ENCODE results near the gene NFYB.

NFYB gene

DNA sequence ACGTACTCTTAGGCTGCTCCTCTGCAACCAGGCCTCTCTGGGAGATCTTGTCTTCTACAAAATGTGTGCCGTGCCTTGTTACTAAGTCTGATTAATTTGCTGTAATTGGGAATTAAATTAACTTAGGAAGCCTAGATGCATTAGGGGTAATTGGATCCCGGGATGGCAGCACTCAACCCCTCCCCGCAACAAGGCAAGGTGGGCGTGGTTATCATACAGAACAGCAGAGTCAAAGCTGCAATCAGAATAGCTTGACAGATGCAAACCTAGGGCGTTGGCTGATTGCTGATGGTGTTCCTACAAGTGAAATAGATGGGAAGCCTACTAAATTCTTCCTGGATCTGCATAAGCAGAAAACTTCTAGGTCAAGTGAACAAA, 34.5 kb upstream of the NFYB start:
- peak; percentile 29 for DNase-seq
- Histone ChIP-seq H3K4me1 (peaks cover 5% of the 10 kb centered on the region; the same call in 1 of the 2 replicates), H3K27me3 (no peaks in the 10 kb centered on the region), H3K9me3 (no peaks in the 10 kb centered on the region), H3K36me3 (no peaks in the 10 kb centered on the region), H3K4me3 (ENCODE audit: low read depth, low read length) (no peak overlapping the region)
- TF ChIP-seq, protein P1, sequence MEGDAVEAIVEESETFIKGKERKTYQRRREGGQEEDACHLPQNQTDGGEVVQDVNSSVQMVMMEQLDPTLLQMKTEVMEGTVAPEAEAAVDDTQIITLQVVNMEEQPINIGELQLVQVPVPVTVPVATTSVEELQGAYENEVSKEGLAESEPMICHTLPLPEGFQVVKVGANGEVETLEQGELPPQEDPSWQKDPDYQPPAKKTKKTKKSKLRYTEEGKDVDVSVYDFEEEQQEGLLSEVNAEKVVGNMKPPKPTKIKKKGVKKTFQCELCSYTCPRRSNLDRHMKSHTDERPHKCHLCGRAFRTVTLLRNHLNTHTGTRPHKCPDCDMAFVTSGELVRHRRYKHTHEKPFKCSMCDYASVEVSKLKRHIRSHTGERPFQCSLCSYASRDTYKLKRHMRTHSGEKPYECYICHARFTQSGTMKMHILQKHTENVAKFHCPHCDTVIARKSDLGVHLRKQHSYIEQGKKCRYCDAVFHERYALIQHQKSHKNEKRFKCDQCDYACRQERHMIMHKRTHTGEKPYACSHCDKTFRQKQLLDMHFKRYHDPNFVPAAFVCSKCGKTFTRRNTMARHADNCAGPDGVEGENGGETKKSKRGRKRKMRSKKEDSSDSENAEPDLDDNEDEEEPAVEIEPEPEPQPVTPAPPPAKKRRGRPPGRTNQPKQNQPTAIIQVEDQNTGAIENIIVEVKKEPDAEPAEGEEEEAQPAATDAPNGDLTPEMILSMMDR (IDR thresholded peaks at IDR 0.05; ENCODE audit: low read depth, low read length), result no peak

DNA sequence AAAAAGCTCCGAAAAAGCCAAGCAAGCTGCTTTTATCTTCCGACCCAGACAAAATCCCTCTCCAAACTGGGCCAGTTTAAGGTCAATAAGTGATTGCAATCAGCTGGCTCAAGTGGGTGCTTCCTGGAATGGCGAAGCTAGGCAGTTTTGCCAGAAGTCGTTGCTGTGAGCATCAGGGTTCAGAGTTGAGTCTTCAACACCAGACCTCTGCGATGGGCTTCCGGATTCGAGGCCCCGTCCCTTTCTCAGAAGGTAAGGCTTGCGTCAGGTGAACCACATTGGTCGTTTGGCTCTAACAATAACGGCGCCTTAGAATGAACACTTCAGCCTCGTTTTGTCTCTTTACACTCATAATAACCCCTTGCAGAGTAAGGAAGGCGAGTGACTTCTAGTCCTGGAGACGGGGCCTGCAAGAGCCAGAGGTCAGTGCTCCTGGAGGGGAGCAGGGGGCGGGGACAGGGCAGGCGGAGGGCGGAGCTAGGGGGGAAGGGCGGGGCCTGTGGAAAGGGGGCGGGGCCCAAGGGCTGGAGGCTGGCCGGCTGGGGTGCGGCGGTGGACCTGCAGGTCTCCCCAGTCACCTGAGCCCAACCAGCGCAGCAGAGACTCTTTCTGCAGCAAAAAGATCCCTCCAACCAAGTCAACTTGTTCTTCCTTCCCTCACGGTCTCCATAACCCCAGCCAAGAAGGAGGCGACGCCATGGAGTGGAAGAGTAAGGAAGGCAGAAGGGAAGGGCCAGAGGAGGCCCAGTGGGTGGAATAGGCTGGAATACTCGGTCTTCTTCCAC, 34.0 kb upstream of the NFYB start:
- Histone ChIP-seq H3K36me3 (no peaks in the 10 kb centered on the region), H3K4me3 (ENCODE audit: low read depth, low read length) (no peak overlapping the region), H3K9me3 (no peaks in the 10 kb centered on the region), H3K27me3 (no peaks in the 10 kb centered on the region), H3K4me1 (0 out of 2 replicates have a peak, but pooled peaks cover 3% of the 10 kb centered on the region)
- TF ChIP-seq, protein P1 (IDR thresholded peaks at IDR 0.05; ENCODE audit: low read depth, low read length), result no peak
- DNase-seq, result peak; percentile 14

DNA sequence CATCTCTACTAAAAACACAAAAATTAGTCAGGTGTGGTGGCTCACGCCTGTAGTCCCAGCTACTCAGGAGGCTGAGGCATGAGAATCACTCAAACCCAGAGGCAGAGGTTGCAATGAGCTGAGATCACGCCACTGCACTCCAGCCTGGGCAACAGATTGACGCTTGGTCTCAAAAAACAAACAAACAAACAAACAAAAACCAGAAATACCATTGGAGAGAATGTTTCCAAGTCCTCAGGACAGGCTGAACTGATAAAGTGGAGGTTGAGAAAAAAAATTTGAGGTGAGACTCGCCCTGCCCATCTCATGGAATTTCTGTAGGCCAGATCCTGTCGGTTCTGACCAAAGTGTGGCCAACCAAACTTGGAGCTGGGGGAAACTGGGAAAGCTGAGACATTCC, 30.6 kb upstream of the NFYB start:
- Histone ChIP-seq H3K27me3 (no peaks in the 10 kb centered on the region), H3K4me1 (0 out of 2 replicates have a peak, but pooled peaks cover 3% of the 10 kb centered on the region), H3K4me3 (ENCODE audit: low read depth, low read length) (no peak overlapping the region), H3K9me3 (no peaks in the 10 kb centered on the region), H3K36me3 (no peaks in the 10 kb centered on the region)
- no peak for DNase-seq
- TF ChIP-seq, protein P1 (IDR thresholded peaks at IDR 0.05; ENCODE audit: low read depth, low read length), result no peak

DNA sequence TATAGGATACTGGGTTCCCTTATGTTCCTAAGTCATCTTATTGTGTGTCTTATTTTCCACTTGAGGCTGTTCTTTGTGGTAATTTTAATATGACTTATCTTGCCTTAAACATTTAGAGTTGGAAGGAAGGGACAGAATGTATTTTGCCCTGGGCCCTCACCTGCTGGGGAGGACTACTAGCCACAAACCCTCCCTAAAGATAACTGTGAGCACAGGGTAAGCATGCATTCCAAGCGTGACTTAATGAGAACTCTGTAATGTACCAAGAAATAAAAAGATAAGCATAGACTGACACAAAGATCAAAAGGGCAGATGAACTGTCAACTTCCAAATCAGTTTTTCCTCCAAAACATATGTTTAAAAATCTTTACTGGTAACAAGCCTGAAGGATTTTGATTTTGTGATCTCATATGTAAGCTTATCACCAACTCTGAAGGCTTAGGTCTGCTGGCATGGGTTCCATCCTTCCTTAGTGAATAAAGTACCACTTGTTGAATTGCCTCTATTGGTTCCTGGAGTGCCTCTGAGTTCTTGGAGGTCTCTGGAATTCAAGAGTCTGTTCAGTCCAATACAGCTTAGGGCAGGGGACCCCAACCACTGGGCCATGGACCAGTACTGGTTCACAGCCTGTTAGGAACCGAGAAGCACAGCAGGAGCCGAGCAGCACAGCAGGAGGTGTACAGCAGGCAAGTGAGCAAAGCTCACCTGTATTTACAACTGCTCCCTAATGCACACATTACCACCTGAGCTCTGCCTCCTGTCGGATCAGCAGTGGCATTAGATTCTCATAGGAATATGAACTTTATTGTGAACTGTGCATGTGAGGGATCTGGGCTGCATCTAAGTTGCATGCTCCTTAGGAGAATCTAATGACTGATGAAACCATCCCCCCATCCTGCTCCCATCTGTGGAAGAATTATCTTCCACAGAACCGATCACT, 29.8 kb upstream of the NFYB start:
- TF ChIP-seq, protein P1 (IDR thresholded peaks at IDR 0.05; ENCODE audit: low read depth, low read length), result no peak
- H3K4me1 ChIP-seq, result 0 out of 2 replicates have a peak, but pooled peaks cover under 1% of the 10 kb centered on the region
- no peaks in the 10 kb centered on the region for H3K27me3 ChIP-seq
- no peaks in the 10 kb centered on the region for H3K9me3 ChIP-seq
- no peak overlapping the region for H3K4me3 ChIP-seq (ENCODE audit: low read depth, low read length)
- DNase-seq, result no peak
- no peaks in the 10 kb centered on the region for H3K36me3 ChIP-seq

DNA sequence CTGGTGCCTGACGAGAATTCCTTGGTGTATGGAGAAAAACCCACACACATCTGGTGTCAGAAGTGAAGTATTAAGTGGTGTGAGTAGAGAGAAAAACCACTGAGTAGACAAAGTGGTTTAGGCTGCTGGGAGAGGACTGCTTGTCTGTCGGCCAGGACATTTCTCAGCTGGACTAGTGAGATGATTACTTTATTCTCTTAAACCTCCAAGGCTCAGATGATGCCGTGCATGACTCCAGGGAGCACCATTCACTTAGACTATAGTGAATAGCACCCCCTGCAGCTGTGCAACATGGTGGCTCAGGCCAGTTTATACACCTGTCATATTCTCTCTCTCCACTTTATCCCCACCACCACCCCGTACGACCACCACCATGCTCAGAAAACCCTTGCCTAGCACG, 28.5 kb upstream of the NFYB start:
- no peak for DNase-seq
- Histone ChIP-seq H3K4me3 (ENCODE audit: low read depth, low read length) (no peak overlapping the region), H3K36me3 (no peaks in the 10 kb centered on the region), H3K4me1 (no peaks in the 10 kb centered on the region), H3K9me3 (no peaks in the 10 kb centered on the region), H3K27me3 (no peaks in the 10 kb centered on the region)
- TF ChIP-seq, protein P1 (IDR thresholded peaks at IDR 0.05; ENCODE audit: low read depth, low read length), result no peak

Measured in BE2C (cell line).